Subcutaneous abdominal adipose tissue (tissue), 5 donors: ENCODE data around the gene GLCE.
"Not testable (repeated sequence)": the region's sequence is repeated elsewhere in the genome, so short reads cannot be mapped to it uniquely, and the experiment has no call there.

Source experiments
- H3K27ac ChIP-seq: one replicate; pipeline ENCODE4 v1.7.0; 2013; ENCODE audit warnings: low read depth, mild to moderate bottlenecking, inconsistent platforms, low read length, moderate library complexity
- H3K27me3 ChIP-seq, 5 donors: one replicate each; pipeline ENCODE4 v1.7.0; 2013; ENCODE audit warnings: low read length in 5 of 5, inconsistent platforms in 1 of 5; ENCODE audit not compliant: control insufficient read depth in 5 of 5, insufficient read depth in 4 of 5
- H3K36me3 ChIP-seq, 5 donors: one replicate each; pipeline ENCODE4 v1.7.0; 2013; ENCODE audit warnings: low read length in 5 of 5; ENCODE audit not compliant: control insufficient read depth in 5 of 5, insufficient read depth in 5 of 5
- H3K4me1 ChIP-seq, 5 donors: one replicate each; pipeline ENCODE4 v1.7.0; 2013; ENCODE audit warnings: low read length in 5 of 5, mild to moderate bottlenecking in 3 of 5, moderate library complexity in 1 of 5; ENCODE audit not compliant: control insufficient read depth in 5 of 5, insufficient read depth in 5 of 5
- H3K4me3 ChIP-seq, 5 donors: one replicate each; pipeline ENCODE4 v1.7.0; 2013; ENCODE audit warnings: low read length in 5 of 5, low read depth in 1 of 5
- H3K9ac ChIP-seq, 5 donors: one replicate each; pipeline ENCODE4 v1.7.0; 2013; ENCODE audit warnings: low read length in 5 of 5, mild to moderate bottlenecking in 4 of 5, moderate library complexity in 3 of 5
- H3K9me3 ChIP-seq, 5 donors: one replicate each; pipeline ENCODE4 v1.7.0; 2013; ENCODE audit warnings: low read length in 5 of 5; ENCODE audit not compliant: control insufficient read depth in 5 of 5
- donor health status: healthy.
- donor health status: healthy.
- donor health status: healthy.
- donor health status: healthy.
- donor health status: healthy.

The GLCE gene

DNA sequence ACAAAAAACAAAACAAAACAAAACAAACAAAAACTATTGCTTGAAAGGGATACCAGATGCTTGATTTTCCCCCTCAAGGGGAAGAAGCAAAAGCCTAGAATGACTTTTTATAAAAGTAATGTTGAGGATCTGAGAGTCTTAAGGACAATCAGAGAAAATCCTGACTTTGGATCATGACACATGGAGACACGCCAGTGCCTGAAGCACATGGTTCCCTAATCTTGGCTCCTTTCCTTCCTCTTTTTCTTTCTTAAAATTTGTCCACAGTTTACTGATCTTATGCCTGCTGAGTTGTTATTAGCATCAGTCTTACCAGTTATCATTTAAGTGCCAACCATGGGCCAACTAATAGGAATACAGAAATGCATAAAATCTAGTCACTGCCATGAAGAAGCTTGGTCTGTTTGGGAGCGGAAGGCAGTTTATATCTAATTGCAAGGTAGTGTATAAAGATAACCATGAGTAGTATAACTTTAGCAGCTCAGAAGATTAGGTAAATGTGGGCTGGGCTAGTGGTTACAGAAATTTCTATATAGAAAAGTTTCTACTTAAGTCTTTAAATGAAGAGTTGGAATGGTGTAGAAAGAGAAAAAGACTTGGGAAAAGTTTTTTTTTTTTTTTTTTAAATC, 6.9 kb downstream of the GLCE start:
- H3K4me1 ChIP-seq: peaks cover 0 to 5% (median 4%) of the 10 kb centered on the region in 5 donors

GRCh38 chr15:69168361-69168760, 7.9 kb downstream of the GLCE start:
- not testable (repeated sequence) for H3K27ac ChIP-seq, H3K9ac ChIP-seq, H3K4me1 ChIP-seq, H3K9me3 ChIP-seq, H3K27me3 ChIP-seq, H3K36me3 ChIP-seq, H3K4me3 ChIP-seq

More for the DNA sequence above, 6.9 kb downstream of the GLCE start:
- Histone ChIP-seq H3K36me3 (no peaks in the 10 kb centered on the region), H3K27ac (no peak overlapping the region), H3K9ac (no peak overlapping the region), H3K9me3 (no peaks in the 10 kb centered on the region), H3K4me3 (no peak overlapping the region), H3K27me3 (no peaks in the 10 kb centered on the region)

DNA sequence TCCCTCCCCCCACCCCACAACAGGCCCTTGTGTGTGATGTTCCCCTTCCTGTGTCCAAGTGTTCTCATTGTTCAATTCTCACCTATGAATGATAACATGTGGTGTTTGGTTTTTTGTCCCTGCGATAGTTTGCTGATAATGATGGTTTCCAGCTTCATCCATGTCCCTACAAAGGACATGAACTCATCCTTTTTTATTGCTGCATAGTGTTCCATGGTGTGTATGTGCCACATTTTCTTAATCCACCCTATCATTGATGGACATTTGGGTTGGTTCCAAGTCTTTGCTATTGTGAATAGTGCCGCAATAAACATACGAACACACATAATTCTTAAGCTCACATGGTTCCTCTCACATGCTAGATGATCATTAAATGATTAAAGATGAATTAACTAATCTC, 9.1 kb downstream of the GLCE start:
- H3K4me1 ChIP-seq, H3K27ac ChIP-seq, H3K4me3 ChIP-seq, H3K27me3 ChIP-seq, H3K36me3 ChIP-seq, H3K9me3 ChIP-seq, H3K9ac ChIP-seq: not testable (repeated sequence)

- H3K9me3 ChIP-seq: no peaks in the 10 kb centered on the region
- no peaks in the 10 kb centered on the region for H3K27me3 ChIP-seq
- no peak overlapping the region for H3K27ac ChIP-seq
- H3K9ac ChIP-seq: no peak overlapping the region
- H3K4me1 ChIP-seq: peaks cover 0 to 4% (median 4%) of the 10 kb centered on the region in 5 donors
- H3K4me3 ChIP-seq: no peak overlapping the region
- H3K36me3 ChIP-seq: no peaks in the 10 kb centered on the region
Measured at GRCh38 chr15:69170597-69170996, 10.2 kb downstream of the GLCE start.

DNA sequence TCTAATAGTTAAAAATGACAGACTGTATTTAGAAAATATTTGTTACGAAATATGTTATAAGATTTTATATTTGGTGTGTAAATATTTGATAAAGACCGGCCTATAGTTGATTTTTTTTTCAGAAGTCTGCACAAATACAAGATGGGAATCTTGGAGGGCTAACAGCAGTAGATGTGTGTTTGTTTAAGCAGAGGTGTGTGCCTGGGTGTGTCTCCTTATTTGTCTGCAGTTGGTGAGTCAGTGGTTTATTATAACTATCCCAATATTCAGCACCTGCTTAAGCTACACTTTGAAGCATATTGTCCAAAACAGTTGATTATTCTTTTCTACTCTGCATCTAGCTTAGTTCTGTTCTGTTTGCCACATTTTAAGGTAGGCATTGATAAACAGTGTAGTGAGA, 12.4 kb downstream of the GLCE start:
- H3K9me3 ChIP-seq: no peaks in the 10 kb centered on the region
- no peaks in the 10 kb centered on the region for H3K27me3 ChIP-seq
- H3K27ac ChIP-seq: no peak overlapping the region
- no peaks in the 10 kb centered on the region for H3K36me3 ChIP-seq
- no peak overlapping the region for H3K4me3 ChIP-seq
- H3K9ac ChIP-seq: no peak overlapping the region
- no peaks in the 10 kb centered on the region for H3K4me1 ChIP-seq

DNA sequence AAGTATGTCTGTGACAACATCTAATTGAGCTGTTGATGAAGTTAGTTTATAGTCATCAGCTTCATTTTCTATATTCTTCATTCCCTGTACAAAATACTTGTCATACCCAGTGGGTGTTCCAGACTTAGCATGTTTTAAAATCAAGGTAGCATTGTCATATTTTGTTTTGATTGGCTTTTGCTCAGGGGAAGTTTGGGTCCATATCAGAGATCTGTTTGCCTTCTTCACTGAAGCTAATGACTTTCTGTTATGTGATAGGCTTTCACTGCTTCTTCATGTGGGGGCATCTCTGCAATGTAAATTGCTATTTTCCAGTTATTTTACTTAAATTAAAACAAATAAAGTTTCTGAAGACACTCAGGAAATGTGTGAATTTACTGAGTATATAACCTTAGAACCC, 15.1 kb downstream of the GLCE start:
- Histone ChIP-seq H3K9me3 (no peaks in the 10 kb centered on the region), H3K27ac (no peak overlapping the region), H3K9ac (no peak overlapping the region), H3K4me3 (no peak overlapping the region), H3K27me3 (no peaks in the 10 kb centered on the region), H3K36me3 (no peaks in the 10 kb centered on the region), H3K4me1 (peaks cover 0 to 3% (median 0%) of the 10 kb centered on the region in 5 donors)

GRCh38 chr15:69181424-69181823, 21.0 kb downstream of the GLCE start:
- Histone ChIP-seq H3K4me3 (no peak overlapping the region), H3K9me3 (no peaks in the 10 kb centered on the region), H3K9ac (no peak overlapping the region), H3K4me1 (peaks cover 0 to 8% (median 5%) of the 10 kb centered on the region in 5 donors), H3K27ac (no peak overlapping the region), H3K27me3 (no peaks in the 10 kb centered on the region), H3K36me3 (no peaks in the 10 kb centered on the region)

DNA sequence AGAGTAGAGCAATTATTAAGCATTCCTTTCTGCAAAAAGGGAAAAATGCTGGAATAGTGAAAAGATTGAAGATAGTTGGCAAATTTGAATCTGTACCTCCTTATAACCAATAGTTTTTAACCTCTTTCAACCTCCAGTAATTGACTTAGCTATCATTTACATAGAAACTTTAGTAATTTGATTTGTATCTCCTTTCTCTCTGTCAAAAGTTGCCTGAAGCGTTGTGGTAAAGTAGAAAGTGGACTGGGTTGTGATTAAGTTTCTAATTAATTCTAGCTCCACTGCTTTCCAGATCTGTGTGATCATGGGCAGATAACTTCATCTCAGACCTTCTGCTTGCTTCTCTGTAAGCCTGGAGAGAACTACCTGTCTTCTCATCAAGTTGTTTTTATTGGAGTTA, 24.8 kb downstream of the GLCE start:
- no peak overlapping the region for H3K9ac ChIP-seq
- no peaks in the 10 kb centered on the region for H3K36me3 ChIP-seq

GRCh38 chr15:69185706-69186105, 25.3 kb downstream of the GLCE start:
- H3K4me1 ChIP-seq: peaks cover 0 to 5% (median 4%) of the 10 kb centered on the region in 5 donors

More for the DNA sequence above, 24.8 kb downstream of the GLCE start:
- H3K4me1 ChIP-seq: peaks cover 0 to 8% (median 5%) of the 10 kb centered on the region in 5 donors
- H3K27me3 ChIP-seq: no peaks in the 10 kb centered on the region
- no peak overlapping the region for H3K4me3 ChIP-seq
- H3K9me3 ChIP-seq: no peaks in the 10 kb centered on the region
- no peak overlapping the region for H3K27ac ChIP-seq

GRCh38 chr15:69189157-69189556, 28.7 kb downstream of the GLCE start:
- Histone ChIP-seq H3K27ac (no peak overlapping the region), H3K4me1 (peaks cover 0 to 6% (median 0%) of the 10 kb centered on the region in 5 donors), H3K4me3 (no peak overlapping the region)

More at GRCh38 chr15:69185706-69186105, 25.3 kb downstream of the GLCE start:
- no peak overlapping the region for H3K4me3 ChIP-seq
- H3K9ac ChIP-seq: no peak overlapping the region
- no peaks in the 10 kb centered on the region for H3K36me3 ChIP-seq
- no peak overlapping the region for H3K27ac ChIP-seq
- H3K27me3 ChIP-seq: no peaks in the 10 kb centered on the region
- peaks cover 0 to 3% (median 0%) of the 10 kb centered on the region in 5 donors for H3K9me3 ChIP-seq

More at GRCh38 chr15:69189157-69189556, 28.7 kb downstream of the GLCE start:
- Histone ChIP-seq H3K9me3 (peaks cover 0 to 3% (median 0%) of the 10 kb centered on the region in 5 donors), H3K27me3 (no peaks in the 10 kb centered on the region), H3K36me3 (no peaks in the 10 kb centered on the region), H3K9ac (no peak overlapping the region)
